HCT116 (cell line): Measurements from ENCODE around the gene SNRNP27. TPM values are rescaled to one million over a fixed set of nuclear protein-coding genes. Genes with fewer than 3 reads are reported as not detected.

Source experiments
- ATAC-seq: fragments of 200-7000 bp; cut with Tn5 transposase; 2 replicates; pipeline ENCODE4 v1.9.1; 2020; ENCODE audit warnings: mild to moderate bottlenecking, moderate library complexity
- BruUV-seq: library from RNA; stranded (reverse); fragments of 400-500 nt; replicated peaks from 2 replicates; lab custom pipeline; 2021; lab: Mats Ljungman, UMichigan
- CTCF ChIA-PET: fragments of 300-600 bp; sonication (Branson Sonifier 250); formaldehyde crosslinking; loops from one replicate; lab custom pipeline; 2021; ENCODE audit warnings: antibody characterized with exemption; lab: Charles Lee
- POLR2A ChIA-PET: fragments of 300-600, 350-600 bp; sonication (Branson Sonifier 250); formaldehyde crosslinking; loops from one replicate; lab custom pipeline; 2021; ENCODE audit warnings: antibody characterized with exemption; lab: Charles Lee
- RAD21 ChIA-PET, 2 experiments: fragments of 300-600 bp; sonication (Branson Sonifier 250); formaldehyde crosslinking; loops; one replicate each; lab custom pipeline; 2023; ENCODE audit warnings: low total read pairs in 2 of 2; ENCODE audit not compliant: uncharacterized antibody in 2 of 2, unreplicated experiment in 2 of 2, low non-redundant PET in 1 of 2; lab: Charles Lee
- DNase-seq: peaks from one replicate; pipeline ENCODE4 v3.0.0-alpha.2; 2010; ENCODE audit warnings: low read depth, low spot score
- H2AFZ ChIP-seq: fragments of 200-600 bp; shearing (Covaris generic), sonication (generic); 2 replicates; pipeline ENCODE4 v1.6.1; 2017; ENCODE audit warnings: low read depth, mixed run types, mixed read lengths, antibody characterized with exemption, low read length; ENCODE audit not compliant: poor library complexity, severe bottlenecking
- H3K27ac ChIP-seq: 2 replicates; pipeline ENCODE4 v1.5.1; 2012; ENCODE audit warnings: low read depth, low read length
- H3K27me3 ChIP-seq: fragments of 200-600 bp; sonication (generic); 2 replicates; pipeline ENCODE4 v1.6.1; 2016; ENCODE audit warnings: mixed run types, low read length, mixed read lengths; ENCODE audit not compliant: insufficient read depth
- H3K36me3 ChIP-seq, 2 experiments: fragments of 200-500 bp in 1 of 2; fragments of 200-600 bp in 1 of 2; sonication (Bioruptor generic) in 1 of 2; sonication (generic) in 1 of 2; 2 replicates each; pipeline versions ENCODE4 v1.5.1 to v1.6.1; 2014 to 2016; ENCODE audit warnings: low read length in 2 of 2, inconsistent platforms in 1 of 2, mixed read lengths in 1 of 2, mixed run types in 1 of 2; ENCODE audit not compliant: insufficient read depth in 2 of 2, control insufficient read depth in 1 of 2
- H3K4me1 ChIP-seq, 2 experiments: fragments of 200-600 bp in 1 of 2; sonication (generic) in 1 of 2; 2 replicates each; pipeline versions ENCODE4 v1.5.1 to v1.6.1; 2012 to 2017; ENCODE audit warnings: low read length in 2 of 2, inconsistent platforms in 1 of 2, mild to moderate bottlenecking in 1 of 2, mixed read lengths in 1 of 2, mixed run types in 1 of 2, moderate library complexity in 1 of 2; ENCODE audit not compliant: insufficient read depth in 2 of 2, control insufficient read depth in 1 of 2
- H3K4me2 ChIP-seq: fragments of 200-600 bp; sonication (generic); 2 replicates; pipeline ENCODE4 v1.6.1; 2017; ENCODE audit warnings: mixed run types, low read length, mixed read lengths
- H3K4me3 ChIP-seq, 2 experiments: fragments of 200-600 bp in 1 of 2; sonication (generic) in 1 of 2; replicated peaks in 1 of 2; 2 replicates each; pipeline ENCODE4 v1.5.1; 2011 to 2016; ENCODE audit warnings: low read length in 2 of 2, control low read depth in 1 of 2, low read depth in 1 of 2, mild to moderate bottlenecking in 1 of 2, mixed read lengths in 1 of 2, mixed run types in 1 of 2
- H3K79me2 ChIP-seq: fragments of 200-600 bp; sonication (generic); 2 replicates; pipeline ENCODE4 v1.6.1; 2017; ENCODE audit warnings: mild to moderate bottlenecking, mixed run types, low read length, moderate library complexity, mixed read lengths; ENCODE audit not compliant: insufficient read depth
- H3K9ac ChIP-seq: fragments of 200-600 bp; sonication (generic); 2 replicates; pipeline ENCODE4 v1.6.1; 2016; ENCODE audit warnings: low read length, mixed read lengths
- H3K9me2 ChIP-seq: fragments of 200-600 bp; sonication (generic), shearing (Covaris generic); 2 replicates; pipeline ENCODE4 v1.6.1; 2017; ENCODE audit warnings: mixed run types, mild to moderate bottlenecking, moderate library complexity; ENCODE audit not compliant: insufficient read depth
- H3K9me3 ChIP-seq, 2 experiments: fragments of 200-500 bp in 1 of 2; fragments of 200-600 bp in 1 of 2; sonication (Bioruptor generic) in 1 of 2; sonication (generic) in 1 of 2; 2 replicates each; pipeline ENCODE4 v1.6.1; 2014 to 2017; ENCODE audit warnings: low read length in 2 of 2, mixed read lengths in 2 of 2, inconsistent platforms in 1 of 2, low read depth in 1 of 2, mild to moderate bottlenecking in 1 of 2, mixed run types in 1 of 2, moderate library complexity in 1 of 2; ENCODE audit not compliant: control insufficient read depth in 1 of 2, insufficient read depth in 1 of 2
- H4K20me1 ChIP-seq: fragments of 200-600 bp; sonication (generic), shearing (Covaris generic); 2 replicates; pipeline ENCODE4 v1.6.1; 2017; ENCODE audit warnings: mixed run types, mild to moderate bottlenecking, moderate library complexity; ENCODE audit not compliant: insufficient read depth
- ATF3 ChIP-seq: IDR thresholded peaks from 2 replicates; pipeline ENCODE4 v1.6.1; 2012
- CBX3 ChIP-seq: IDR thresholded peaks from 2 replicates; pipeline ENCODE4 v1.6.1; 2012; ENCODE audit warnings: low read depth
- CEBPB ChIP-seq: IDR thresholded peaks from 2 replicates; pipeline ENCODE4 v1.6.1; 2012; ENCODE audit warnings: low read depth
- EZH2 ChIP-seq: fragments of 200-600 bp; sonication (generic); IDR thresholded peaks from 2 replicates; pipeline ENCODE4 v1.6.1; 2017; ENCODE audit warnings: antibody characterized with exemption, mixed run types
- FOSL1 ChIP-seq: IDR thresholded peaks from 2 replicates; pipeline ENCODE4 v1.6.1; 2012; ENCODE audit warnings: low read depth
- POLR2A ChIP-seq: IDR thresholded peaks from 2 replicates; pipeline ENCODE4 v1.7.0; 2011; ENCODE audit warnings: borderline replicate concordance; ENCODE audit not compliant: insufficient read depth, insufficient read length; ENCODE audit errors: extremely low read depth
- RAD21 ChIP-seq: IDR thresholded peaks from 2 replicates; pipeline ENCODE4 v1.6.1; 2012; ENCODE audit warnings: low read depth, mild to moderate bottlenecking
- SP1 ChIP-seq: IDR thresholded peaks from 2 replicates; pipeline ENCODE4 v1.6.1; 2012; ENCODE audit warnings: low read depth
- intact Hi-C: fragments of 100-400 bp; cut with micrococcal nuclease; formaldehyde crosslinking; loops from 2 replicates; pipeline ENCODE4 v1.10.0; 2022
- total RNA-seq: library from RNA; stranded (reverse); gene quantifications from one replicate; pipeline ENCODE4 v1.2.1, GENCODE V29; 2021; ENCODE audit not compliant: unreplicated experiment
- TF ChIP-seq, protein P1 (sequence below): IDR thresholded peaks from 2 replicates; pipeline ENCODE4 v1.6.1; 2012; ENCODE audit warnings: low read depth

Gene SNRNP27
- total RNA-seq, 1 experiment from 2014 or later = 44.4 TPM

DNA sequence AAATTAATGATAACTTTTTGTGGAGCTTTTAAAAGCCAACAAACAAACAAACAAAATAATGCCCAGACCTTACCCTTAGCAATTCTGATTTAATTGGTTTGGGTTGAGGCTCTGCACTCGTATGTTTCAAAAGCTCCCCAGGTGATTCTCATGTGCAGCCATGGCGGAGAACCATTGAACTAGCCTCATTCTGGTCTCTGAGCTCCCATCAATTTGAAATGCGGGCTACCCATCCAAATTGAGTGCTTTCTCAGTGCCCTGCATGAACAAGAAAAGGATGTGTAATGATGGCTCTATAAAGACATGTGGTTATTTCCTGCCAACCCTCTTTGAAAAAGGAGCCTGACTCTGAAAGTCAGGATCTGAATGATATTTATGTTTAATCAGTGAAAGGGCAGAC is 29.4 kb downstream of the SNRNP27 start:
- no peak overlapping the region for H2AFZ ChIP-seq
- RAD21 ChIA-PET = no interaction called here
- H3K9ac ChIP-seq = no peak overlapping the region
- H3K4me3 ChIP-seq = no peak overlapping the region
- DNase-seq = no peak
- H3K36me3 ChIP-seq = no peaks in the 10 kb centered on the region
- H3K4me2 ChIP-seq = no peak overlapping the region
- H4K20me1 ChIP-seq = no peaks in the 10 kb centered on the region
- POLR2A ChIA-PET = interaction anchor here (1.0 to 3.9 kb wide), 2 partner anchors 9 to 11 kb away, joined by 3 to 18 read pairs; partner anchors contain the start of gene MXD1
- no TSS peak for BruUV-seq
- TF ChIP-seq RAD21 (no peak), CEBPB (no peak), CBX3 (no peak), SP1 (no peak)
- TF ChIP-seq, protein P1, sequence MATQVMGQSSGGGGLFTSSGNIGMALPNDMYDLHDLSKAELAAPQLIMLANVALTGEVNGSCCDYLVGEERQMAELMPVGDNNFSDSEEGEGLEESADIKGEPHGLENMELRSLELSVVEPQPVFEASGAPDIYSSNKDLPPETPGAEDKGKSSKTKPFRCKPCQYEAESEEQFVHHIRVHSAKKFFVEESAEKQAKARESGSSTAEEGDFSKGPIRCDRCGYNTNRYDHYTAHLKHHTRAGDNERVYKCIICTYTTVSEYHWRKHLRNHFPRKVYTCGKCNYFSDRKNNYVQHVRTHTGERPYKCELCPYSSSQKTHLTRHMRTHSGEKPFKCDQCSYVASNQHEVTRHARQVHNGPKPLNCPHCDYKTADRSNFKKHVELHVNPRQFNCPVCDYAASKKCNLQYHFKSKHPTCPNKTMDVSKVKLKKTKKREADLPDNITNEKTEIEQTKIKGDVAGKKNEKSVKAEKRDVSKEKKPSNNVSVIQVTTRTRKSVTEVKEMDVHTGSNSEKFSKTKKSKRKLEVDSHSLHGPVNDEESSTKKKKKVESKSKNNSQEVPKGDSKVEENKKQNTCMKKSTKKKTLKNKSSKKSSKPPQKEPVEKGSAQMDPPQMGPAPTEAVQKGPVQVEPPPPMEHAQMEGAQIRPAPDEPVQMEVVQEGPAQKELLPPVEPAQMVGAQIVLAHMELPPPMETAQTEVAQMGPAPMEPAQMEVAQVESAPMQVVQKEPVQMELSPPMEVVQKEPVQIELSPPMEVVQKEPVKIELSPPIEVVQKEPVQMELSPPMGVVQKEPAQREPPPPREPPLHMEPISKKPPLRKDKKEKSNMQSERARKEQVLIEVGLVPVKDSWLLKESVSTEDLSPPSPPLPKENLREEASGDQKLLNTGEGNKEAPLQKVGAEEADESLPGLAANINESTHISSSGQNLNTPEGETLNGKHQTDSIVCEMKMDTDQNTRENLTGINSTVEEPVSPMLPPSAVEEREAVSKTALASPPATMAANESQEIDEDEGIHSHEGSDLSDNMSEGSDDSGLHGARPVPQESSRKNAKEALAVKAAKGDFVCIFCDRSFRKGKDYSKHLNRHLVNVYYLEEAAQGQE = no peak
- TF ChIP-seq, all 23 proteins: peak for 0
- Histone ChIP-seq H3K9me2 (no peaks in the 10 kb centered on the region), H3K27me3 (no peaks in the 10 kb centered on the region), H3K27ac (no peak overlapping the region), H3K79me2 (no peaks in the 10 kb centered on the region), H3K4me1 (no peaks in the 10 kb centered on the region), H3K9me3 (no peaks in the 10 kb centered on the region)
- CTCF ChIA-PET = no interaction called here
- ATAC-seq = no peak
- intact Hi-C loops = no loop called here

DNA sequence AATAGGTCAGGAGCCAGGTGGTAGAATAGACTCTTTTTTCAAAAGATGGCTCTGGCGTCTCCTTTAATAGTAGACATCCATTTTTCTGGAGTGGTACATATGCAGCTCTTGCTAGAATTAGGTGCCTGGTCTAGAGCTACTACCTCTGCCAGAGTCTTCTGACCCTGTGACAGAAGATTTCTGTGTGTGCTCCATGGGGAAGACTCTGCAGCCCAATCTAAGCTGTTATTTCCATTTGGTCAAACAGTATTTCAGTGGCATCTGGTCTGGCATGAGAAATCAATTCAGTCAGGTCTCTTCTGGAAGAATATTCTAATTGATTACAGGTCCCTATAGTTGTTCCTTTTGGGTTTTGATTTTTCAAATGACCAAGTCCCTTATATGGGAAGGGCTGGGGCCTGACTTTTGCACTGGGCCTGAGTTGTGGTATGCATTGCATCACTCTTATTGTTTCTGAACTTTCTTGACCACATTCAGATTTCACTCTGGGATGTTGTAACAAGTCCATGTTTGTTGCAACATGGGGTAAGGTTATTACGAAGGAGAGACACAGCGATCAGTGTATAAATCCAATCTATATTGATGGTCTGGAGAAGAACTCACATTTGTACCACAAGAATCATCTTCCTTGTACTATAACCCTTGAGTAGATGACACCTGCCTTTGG is 33.2 kb downstream of the SNRNP27 start:
- no peaks in the 10 kb centered on the region for H4K20me1 ChIP-seq
- H3K27me3 ChIP-seq = no peaks in the 10 kb centered on the region
- ATAC-seq = no peak
- H2AFZ ChIP-seq = no peak overlapping the region
- DNase-seq = no peak
- H3K4me3 ChIP-seq = no peak overlapping the region
- H3K9me2 ChIP-seq = no peaks in the 10 kb centered on the region
- H3K4me2 ChIP-seq = no peak overlapping the region
- intact Hi-C loops = no loop called here
- no peak overlapping the region for H3K9ac ChIP-seq
- no peaks in the 10 kb centered on the region for H3K36me3 ChIP-seq
- H3K79me2 ChIP-seq = no peaks in the 10 kb centered on the region
- TF ChIP-seq POLR2A (no peak), EZH2 (no peak), FOSL1 (no peak), CEBPB (no peak), ATF3 (no peak)
- ChIA-PET RAD21 (no interaction called here), POLR2A (interaction anchor here (0.8 kb wide), 1 partner anchor 264 kb away, joined by 3 read pairs; the partner anchor contains the start of gene C2orf42), CTCF (no interaction called here)
- no peak overlapping the region for H3K27ac ChIP-seq
- no peaks in the 10 kb centered on the region for H3K4me1 ChIP-seq
- no TSS peak for BruUV-seq
- no peaks in the 10 kb centered on the region for H3K9me3 ChIP-seq
